ENCODE data around the gene IKBKE.

DNA sequence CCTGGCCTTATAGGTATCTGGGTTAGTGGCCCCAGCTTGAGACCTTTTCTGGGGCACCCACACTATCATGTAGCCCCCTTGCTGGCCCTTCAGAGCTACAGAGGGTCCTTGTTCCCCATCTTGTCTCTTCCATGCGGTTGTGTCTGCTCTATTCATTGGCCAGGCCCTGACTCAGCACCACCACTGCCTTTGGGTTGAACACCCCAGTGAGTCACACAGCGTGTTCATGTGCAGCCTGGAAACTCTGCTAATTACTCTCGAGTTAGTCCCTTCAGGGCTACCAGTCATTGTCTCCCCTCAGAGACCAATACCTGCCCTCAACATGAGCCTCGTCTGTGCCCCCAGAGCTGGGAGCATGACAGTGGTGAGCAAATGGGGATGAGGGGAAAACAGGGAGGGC lies 28.2 kb upstream of the IKBKE start:
- no peak for TF ChIP-seq POLR2AphosphoS5 (IDR thresholded peaks at IDR 0.05; ENCODE audit: low read depth, low read length)
- no peak for TF ChIP-seq POLR2A (IDR thresholded peaks at IDR 0.05; ENCODE audit: low read depth, low read length)
- TF ChIP-seq TAF1 (IDR thresholded peaks at IDR 0.05; ENCODE audit: low read depth, low read length), result no peak
- no peak for TF ChIP-seq PAX5 (IDR thresholded peaks at IDR 0.05; ENCODE audit: insufficient read depth, low read length, severe bottlenecking)
